HepG2 (cell line): ENCODE measurements around the gene ARHGAP4. TPM values are rescaled to one million over a fixed set of nuclear protein-coding genes. Genes with fewer than 3 reads are reported as not detected.

Experiments used
- ATF3 ChIP-seq: sonication (generic); formaldehyde crosslinking; IDR thresholded peaks from 2 replicates; pipeline ENCODE4 v1.4.0; 2020; ENCODE audit warnings: missing genetic modification reagents
- CC2D1A ChIP-seq: sonication (generic); formaldehyde crosslinking; IDR thresholded peaks from 2 replicates; pipeline ENCODE4 v1.8.1; 2023; ENCODE audit warnings: mild to moderate bottlenecking, missing genetic modification reagents
- DDIT3 ChIP-seq: sonication (generic); formaldehyde crosslinking; IDR thresholded peaks from 2 replicates; pipeline ENCODE4 v1.4.0; 2020; ENCODE audit warnings: mild to moderate bottlenecking, missing genetic modification reagents
- DMAP1 ChIP-seq: IDR thresholded peaks from 2 replicates; pipeline ENCODE4 v1.6.1; 2016
- DMTF1 ChIP-seq: sonication (generic); formaldehyde crosslinking; IDR thresholded peaks from 2 replicates; pipeline ENCODE4 v1.4.0; 2020; ENCODE audit warnings: mild to moderate bottlenecking, missing genetic modification reagents
- HMGXB4 ChIP-seq, 2 experiments: sonication (generic) in 1 of 2; formaldehyde crosslinking in 1 of 2; IDR thresholded peaks; 2 replicates each; pipeline versions ENCODE4 v1.4.0 to v1.6.1; 2018 to 2020; ENCODE audit warnings: missing genetic modification reagents in 2 of 2, borderline replicate concordance in 1 of 2, low read depth in 1 of 2, mild to moderate bottlenecking in 1 of 2, missing biosample characterization in 1 of 2
- HOXA5 ChIP-seq: sonication (generic); formaldehyde crosslinking; IDR thresholded peaks from 2 replicates; pipeline ENCODE4 v1.4.0; 2020; ENCODE audit warnings: missing genetic modification reagents
- MYNN ChIP-seq: sonication (generic); formaldehyde crosslinking; IDR thresholded peaks from 2 replicates; pipeline ENCODE4 v1.4.0; 2020; ENCODE audit warnings: mild to moderate bottlenecking, low read depth, missing genetic modification reagents
- NFKB2 ChIP-seq: sonication (generic); formaldehyde crosslinking; IDR thresholded peaks from 2 replicates; pipeline ENCODE4 v1.4.0; 2020; ENCODE audit warnings: missing genetic modification reagents, borderline replicate concordance
- TBP ChIP-seq: sonication (generic); formaldehyde crosslinking; IDR thresholded peaks from 2 replicates; pipeline ENCODE4 v1.5.0; 2020; ENCODE audit warnings: missing genetic modification reagents
- TFAP4 ChIP-seq: sonication (generic); IDR thresholded peaks from 2 replicates; pipeline ENCODE4 v1.6.1; 2016; ENCODE audit warnings: low read depth, borderline replicate concordance
- TOPORS ChIP-seq: sonication (generic); formaldehyde crosslinking; IDR thresholded peaks from 2 replicates; pipeline ENCODE4 v1.8.0; 2023; ENCODE audit warnings: mild to moderate bottlenecking, missing genetic modification reagents
- ZBTB3 ChIP-seq: sonication (generic); formaldehyde crosslinking; IDR thresholded peaks from 2 replicates; pipeline ENCODE4 v1.4.0; 2020; ENCODE audit warnings: low read depth, mild to moderate bottlenecking, moderate library complexity, missing genetic modification reagents, borderline replicate concordance
- ZBTB42 ChIP-seq: sonication (generic); formaldehyde crosslinking; IDR thresholded peaks from 2 replicates; pipeline ENCODE4 v1.5.0; 2020; ENCODE audit warnings: mild to moderate bottlenecking, missing genetic modification reagents
- ZEB1 ChIP-seq: IDR thresholded peaks from 2 replicates; pipeline ENCODE4 v1.6.1; 2012; ENCODE audit warnings: mild to moderate bottlenecking, low read depth, inconsistent platforms; ENCODE audit not compliant: insufficient replicate concordance
- ZNF225 ChIP-seq: sonication (generic); formaldehyde crosslinking; IDR thresholded peaks from 2 replicates; pipeline ENCODE4 v1.4.0; 2020; ENCODE audit warnings: mild to moderate bottlenecking, missing genetic modification reagents
- ZNF619 ChIP-seq: sonication (generic); formaldehyde crosslinking; IDR thresholded peaks from 2 replicates; pipeline ENCODE4 v1.4.0; 2020; ENCODE audit warnings: mild to moderate bottlenecking, missing genetic modification reagents
- ZSCAN20 ChIP-seq: sonication (generic); formaldehyde crosslinking; IDR thresholded peaks from 2 replicates; pipeline ENCODE4 v1.4.0; 2020; ENCODE audit warnings: missing genetic modification reagents, mild to moderate bottlenecking, borderline replicate concordance
- ZSCAN30 ChIP-seq: sonication (generic); formaldehyde crosslinking; IDR thresholded peaks from 2 replicates; pipeline ENCODE4 v1.5.0; 2020; ENCODE audit warnings: mild to moderate bottlenecking, missing genetic modification reagents
- polyA plus RNA-seq, 8 experiments: library from polyadenylated mRNA; depleted of rRNA in 3 of 8; stranded (reverse) in 7 of 8; unstranded in 1 of 8; fragments of >200 nt; fragmentation: Illumina TruSeq in 4 of 8; extraction: Trizol in 4 of 8; gene quantifications; 2 replicates each; pipeline versions ENCODE4 v1.2.1 to v1.2.3, GENCODE V29; 2011 to 2016; ENCODE audit warnings: low read depth in 4 of 8, missing spikeins in 1 of 8, mixed read lengths in 1 of 8; ENCODE audit not compliant: insufficient read depth in 1 of 8
- total RNA-seq, 5 experiments: library from RNA; depleted of rRNA; stranded (reverse); fragments of >200 nt; fragmentation: Illumina TruSeq; extraction: Trizol; gene quantifications; 2 replicates each; pipeline ENCODE4 v1.2.3, GENCODE V29; 2016; ENCODE audit warnings: low read depth in 1 of 5

ARHGAP4 gene
- total and polyA plus RNA-seq, 2 of the 13 experiments (the other 11 are each of a cell fraction or from before 2014, with no cell fraction given) = 0.57 to 0.64 TPM

GRCh38 chrX:153875391-153876111, 50.5 kb downstream of the ARHGAP4 start (continued):
- TF ChIP-seq DMTF1 (CRISPR knock-in tag) = peak; percentile 96
- TF ChIP-seq ZEB1 = no peak
- TF ChIP-seq ZBTB3 = peak; percentile 97; the same call in 1 of the 2 replicates
- TF ChIP-seq ZNF225 (CRISPR knock-in tag) = peak; percentile 100
- peak; percentile 100 for TF ChIP-seq HOXA5 (CRISPR knock-in tag)
- peak; percentile 100 for TF ChIP-seq ZSCAN20
- peak; percentile 99 for TF ChIP-seq MYNN (CRISPR knock-in tag)
- peak; percentile 100 for TF ChIP-seq TOPORS (CRISPR knock-in tag)
- peak; percentile 99 for TF ChIP-seq CC2D1A (CRISPR knock-in tag)
- TF ChIP-seq ZSCAN30 (CRISPR knock-in tag) = peak; percentile 99
- TF ChIP-seq HMGXB4 (CRISPR knock-in tag; IDR thresholded peaks at IDR 0.05; ENCODE audit: borderline replicate concordance in 1 of 2, low read depth in 1 of 2) = peak; percentile 67 to 87
- TF ChIP-seq DDIT3 (CRISPR knock-in tag) = peak; percentile 96; the same call in 1 of the 2 replicates
- TF ChIP-seq ZBTB42 (CRISPR knock-in tag) = peak; percentile 99
- TF ChIP-seq TBP (CRISPR knock-in tag) = no peak
- TF ChIP-seq NFKB2 = peak; percentile 100
- TF ChIP-seq DMAP1 = peak; percentile 84; the same call in 1 of the 2 replicates
- TF ChIP-seq ATF3 = peak; percentile 98
- peak; percentile 87 for TF ChIP-seq ZNF619 (CRISPR knock-in tag)
- no peak for TF ChIP-seq TFAP4
